Measurements from ENCODE around the gene RNASE8.

The RNASE8 gene

GRCh38 chr14:21074398-21075272 lies 17.0 kb downstream of the RNASE8 start:
- no peak for DNase-seq

GRCh38 chr14:21075719-21076437 lies 18.3 kb downstream of the RNASE8 start:
- no peak for DNase-seq

- DNase-seq = no peak
These were observed 20.1 kb downstream of the RNASE8 start for GRCh38 chr14:21077672-21078071.

- no peak for DNase-seq
These were observed 20.7 kb downstream of the RNASE8 start for GRCh38 chr14:21078287-21078686.

- DNase-seq = no peak
These were observed 21.1 kb downstream of the RNASE8 start for GRCh38 chr14:21078726-21079125.

GRCh38 chr14:21081521-21082142 lies 24.0 kb downstream of the RNASE8 start:
- no peak for DNase-seq

GRCh38 chr14:21083565-21084325 lies 26.1 kb downstream of the RNASE8 start:
- DNase-seq = no peak

- DNase-seq = no peak
These were observed 26.8 kb downstream of the RNASE8 start for GRCh38 chr14:21084396-21084795.

- no peak for DNase-seq
These were observed 27.6 kb downstream of the RNASE8 start for GRCh38 chr14:21084998-21085853.

GRCh38 chr14:21086908-21087293 lies 29.3 kb downstream of the RNASE8 start:
- DNase-seq = no peak

- peak in 2 of 4 experiments; percentile 18 to 26 for DNase-seq
These were observed 29.9 kb downstream of the RNASE8 start for GRCh38 chr14:21087294-21088091.

GRCh38 chr14:21088687-21089086 lies 31.1 kb downstream of the RNASE8 start:
- DNase-seq = no peak

- no peak for DNase-seq
These were observed 31.6 kb downstream of the RNASE8 start for GRCh38 chr14:21089271-21089670.

- DNase-seq = no peak
These were observed 32.2 kb downstream of the RNASE8 start for GRCh38 chr14:21089877-21090193.

- DNase-seq = no peak
These were observed 32.7 kb downstream of the RNASE8 start for GRCh38 chr14:21090194-21090939.

- no peak for DNase-seq
These were observed 33.5 kb downstream of the RNASE8 start for GRCh38 chr14:21090940-21091663.

GRCh38 chr14:21091821-21092272 lies 34.2 kb downstream of the RNASE8 start:
- DNase-seq = no peak

- DNase-seq = peak; percentile 79 to 94 (median 94)
These were observed 34.8 kb downstream of the RNASE8 start for GRCh38 chr14:21092273-21093011.

- DNase-seq = no peak
These were observed 35.4 kb downstream of the RNASE8 start for GRCh38 chr14:21093018-21093417.
